Gastrocnemius medialis (tissue), 4 donors: ENCODE data around the gene RBPMS2.

Experiments
- CTCF ChIP-seq, 5 experiments: fragments of 450-650 bp in 3 of 5; fragments of 200-600 bp in 2 of 5; sonication (generic) in 2 of 5; IDR thresholded peaks in 4 of 5; conservative IDR thresholded peaks in 1 of 5; 1 replicate in 4 of 5; 2 replicates in 1 of 5; pipeline ENCODE4 v1.5.1; 2016 to 2019; ENCODE audit warnings: antibody characterized with exemption in 5 of 5, mild to moderate bottlenecking in 3 of 5, moderate library complexity in 3 of 5
- POLR2A ChIP-seq, 2 donors: fragments of 450-650 bp; IDR thresholded peaks; one replicate each; pipeline ENCODE4 v1.6.1; 2017; ENCODE audit warnings: antibody characterized with exemption in 2 of 2, mild to moderate bottlenecking in 2 of 2, moderate library complexity in 2 of 2

- TF ChIP-seq CTCF (IDR thresholded peaks at IDR 0.05 in 4 of 5, conservative IDR thresholded peaks at IDR 0.05 in 1 of 5), result no peak
- TF ChIP-seq POLR2A (IDR thresholded peaks at IDR 0.05), result no peak
These were observed 25.3 kb downstream of the RBPMS2 start for GRCh38 chr15:64749999-64750657.
